HL-60/S4 treated with retinoic acid at 250 ng/mL for 4 days and 3 days (cell line): ENCODE measurements around the gene ATP8B4.
"Not testable (repeated sequence)": the region's sequence is repeated elsewhere in the genome, so short reads cannot be mapped to it uniquely, and the experiment has no call there.

ENCODE experiments used
- in situ Hi-C: fragments of 300-500 bp; cut with MboI; formaldehyde crosslinking; loops from 2 replicates; pipeline ENCODE4 v1.7.0; 2022; ENCODE audit warnings: low sequenced_read_pairs

ATP8B4 gene

GRCh38 chr15:50110285-50110684 lies 8.7 kb downstream of the ATP8B4 start:
- in situ Hi-C loops: no loop called here

- in situ Hi-C loops: no loop called here
Observed at GRCh38 chr15:50109076-50109987, 9.7 kb downstream of the ATP8B4 start.

GRCh38 chr15:50108461-50108860 lies 10.6 kb downstream of the ATP8B4 start:
- in situ Hi-C loops: no loop called here

GRCh38 chr15:50107591-50108408 lies 11.2 kb downstream of the ATP8B4 start:
- in situ Hi-C loops: no loop called here

- in situ Hi-C loops: no loop called here
Observed at GRCh38 chr15:50107157-50107556, 11.9 kb downstream of the ATP8B4 start.

- in situ Hi-C loops: no loop called here
Observed at GRCh38 chr15:50106457-50106856, 12.6 kb downstream of the ATP8B4 start.

GRCh38 chr15:50100486-50100885 lies 18.5 kb downstream of the ATP8B4 start:
- in situ Hi-C loops: no loop called here

- in situ Hi-C loops: no loop called here
Observed at GRCh38 chr15:50098545-50098944, 20.5 kb downstream of the ATP8B4 start.

GRCh38 chr15:50095938-50096821 lies 22.9 kb downstream of the ATP8B4 start:
- in situ Hi-C loops: no loop called here

GRCh38 chr15:50089386-50089785 lies 29.6 kb downstream of the ATP8B4 start:
- in situ Hi-C loops: not testable (repeated sequence)

GRCh38 chr15:50084932-50085331 lies 34.1 kb downstream of the ATP8B4 start:
- in situ Hi-C loops: no loop called here

GRCh38 chr15:50083424-50084025 lies 35.5 kb downstream of the ATP8B4 start:
- in situ Hi-C loops: no loop called here

- in situ Hi-C loops: no loop called here
Observed at GRCh38 chr15:50082066-50082465, 37.0 kb downstream of the ATP8B4 start.

- in situ Hi-C loops: no loop called here
Observed at GRCh38 chr15:50077651-50078050, 41.4 kb downstream of the ATP8B4 start.

GRCh38 chr15:50077176-50077575 lies 41.9 kb downstream of the ATP8B4 start:
- in situ Hi-C loops: no loop called here

GRCh38 chr15:50075319-50075718 lies 43.7 kb downstream of the ATP8B4 start:
- in situ Hi-C loops: no loop called here

- in situ Hi-C loops: no loop called here
Observed at GRCh38 chr15:50071551-50072258, 47.3 kb downstream of the ATP8B4 start.

GRCh38 chr15:50068016-50068415 lies 51.0 kb downstream of the ATP8B4 start:
- in situ Hi-C loops: no loop called here

GRCh38 chr15:50067254-50067653 lies 51.8 kb downstream of the ATP8B4 start:
- in situ Hi-C loops: no loop called here

GRCh38 chr15:50066666-50067065 lies 52.4 kb downstream of the ATP8B4 start:
- in situ Hi-C loops: no loop called here
